ENCODE measurements around the gene TMEM88.

Gene TMEM88

GRCh38 chr17:7875804-7876370 is 21.0 kb downstream of the TMEM88 start:
- no peak for TF ChIP-seq CTCF (IDR thresholded peaks at IDR 0.05; ENCODE audit: insufficient read depth, low read depth, low read length, missing control alignments)
- DNase-seq (ENCODE audit: low read depth): no peak

GRCh38 chr17:7878234-7878633 is 23.4 kb downstream of the TMEM88 start:
- no peak for DNase-seq (ENCODE audit: low read depth)
- no peak for TF ChIP-seq CTCF (IDR thresholded peaks at IDR 0.05; ENCODE audit: insufficient read depth, low read depth, low read length, missing control alignments)
- no peak overlapping the region for H3K4me3 ChIP-seq (ENCODE audit: low read depth, low read length)

More at GRCh38 chr17:7875804-7876370, 21.0 kb downstream of the TMEM88 start:
- no peak overlapping the region for H3K4me3 ChIP-seq (ENCODE audit: low read depth, low read length)

GRCh38 chr17:7880076-7880868 is 25.4 kb downstream of the TMEM88 start:
- no peak for TF ChIP-seq CTCF (IDR thresholded peaks at IDR 0.05; ENCODE audit: insufficient read depth, low read depth, low read length, missing control alignments)
- no peak for DNase-seq (ENCODE audit: low read depth)
- H3K4me3 ChIP-seq (ENCODE audit: low read depth, low read length): no peak overlapping the region

GRCh38 chr17:7881276-7882054 is 26.6 kb downstream of the TMEM88 start:
- DNase-seq (ENCODE audit: low read depth): no peak
- no peak for TF ChIP-seq CTCF (IDR thresholded peaks at IDR 0.05; ENCODE audit: insufficient read depth, low read depth, low read length, missing control alignments)
- H3K4me3 ChIP-seq (ENCODE audit: low read depth, low read length): no peak overlapping the region

- no peak for DNase-seq (ENCODE audit: low read depth)
- no peak for TF ChIP-seq CTCF (IDR thresholded peaks at IDR 0.05; ENCODE audit: insufficient read depth, low read depth, low read length, missing control alignments)
- H3K4me3 ChIP-seq (ENCODE audit: low read depth, low read length): no peak overlapping the region
Observed at GRCh38 chr17:7882068-7882467, 27.2 kb downstream of the TMEM88 start.

GRCh38 chr17:7882629-7883028 is 27.8 kb downstream of the TMEM88 start:
- no peak for TF ChIP-seq CTCF (IDR thresholded peaks at IDR 0.05; ENCODE audit: insufficient read depth, low read depth, low read length, missing control alignments)
- no peak overlapping the region for H3K4me3 ChIP-seq (ENCODE audit: low read depth, low read length)

More at GRCh38 chr17:7882629-7883028, 27.8 kb downstream of the TMEM88 start:
- DNase-seq (ENCODE audit: low read depth): no peak
